Mesothelial cell of epicardium (in vitro differentiated cells): Measurements from ENCODE around the gene CEP76. TPM values are rescaled to one million over a fixed set of nuclear protein-coding genes. Genes with fewer than 3 reads are reported as not detected.
A peak's percentile ranks its signal among the peaks of the same experiment; 100 is the strongest.

Source experiments
- DNase-seq, 2 experiments: peaks; one replicate each; pipeline ENCODE4 v3.0.0; 2021; ENCODE audit warnings: low spot score in 2 of 2; ENCODE audit not compliant: unreplicated experiment in 2 of 2
- H3K27ac Mint-ChIP-seq: 2 replicates; pipeline ENCODE4 v1.8.0; 2021; ENCODE audit warnings: mixed read lengths
- H3K27me3 Mint-ChIP-seq: 2 replicates; pipeline ENCODE4 v1.8.0; 2021; ENCODE audit warnings: low read depth, mixed read lengths
- H3K36me3 Mint-ChIP-seq: 2 replicates; pipeline ENCODE4 v1.8.0; 2021; ENCODE audit warnings: mixed read lengths
- H3K4me1 Mint-ChIP-seq: 2 replicates; pipeline ENCODE4 v1.8.0; 2021; ENCODE audit warnings: mixed read lengths
- H3K4me3 Mint-ChIP-seq: 2 replicates; pipeline ENCODE4 v1.8.0; 2021; ENCODE audit warnings: mild to moderate bottlenecking, moderate library complexity, mixed read lengths
- H3K9me3 Mint-ChIP-seq: 2 replicates; pipeline ENCODE4 v1.8.0; 2021; ENCODE audit warnings: mixed read lengths
- CTCF ChIP-seq: fragments of 200-600 bp; sonication (generic); IDR thresholded peaks from one replicate; pipeline ENCODE4 v1.5.0; 2021; ENCODE audit warnings: antibody characterized with exemption; ENCODE audit not compliant: unreplicated experiment
- total RNA-seq: library from RNA; stranded (reverse); gene quantifications from 3 replicates; pipeline ENCODE4 v1.2.1, GENCODE V29; 2021

The CEP76 gene
- total RNA-seq, 1 donor from 2014 or later = 9.6 TPM

- Mint-ChIP-seq H3K4me1 (peaks cover 25% of the 10 kb centered on the region), H3K27ac (peak overlapping the region; percentile 54), H3K27me3 (peaks cover 5% of the 10 kb centered on the region), H3K36me3 (no peaks in the 10 kb centered on the region), H3K4me3 (peak overlapping the region; percentile 75), H3K9me3 (no peaks in the 10 kb centered on the region)
- peak in 1 of 2 experiments; percentile 51 for DNase-seq
- TF ChIP-seq CTCF = no peak
Measured at GRCh38 chr18:12658426-12659138, 43.9 kb downstream of the CEP76 start.

DNA sequence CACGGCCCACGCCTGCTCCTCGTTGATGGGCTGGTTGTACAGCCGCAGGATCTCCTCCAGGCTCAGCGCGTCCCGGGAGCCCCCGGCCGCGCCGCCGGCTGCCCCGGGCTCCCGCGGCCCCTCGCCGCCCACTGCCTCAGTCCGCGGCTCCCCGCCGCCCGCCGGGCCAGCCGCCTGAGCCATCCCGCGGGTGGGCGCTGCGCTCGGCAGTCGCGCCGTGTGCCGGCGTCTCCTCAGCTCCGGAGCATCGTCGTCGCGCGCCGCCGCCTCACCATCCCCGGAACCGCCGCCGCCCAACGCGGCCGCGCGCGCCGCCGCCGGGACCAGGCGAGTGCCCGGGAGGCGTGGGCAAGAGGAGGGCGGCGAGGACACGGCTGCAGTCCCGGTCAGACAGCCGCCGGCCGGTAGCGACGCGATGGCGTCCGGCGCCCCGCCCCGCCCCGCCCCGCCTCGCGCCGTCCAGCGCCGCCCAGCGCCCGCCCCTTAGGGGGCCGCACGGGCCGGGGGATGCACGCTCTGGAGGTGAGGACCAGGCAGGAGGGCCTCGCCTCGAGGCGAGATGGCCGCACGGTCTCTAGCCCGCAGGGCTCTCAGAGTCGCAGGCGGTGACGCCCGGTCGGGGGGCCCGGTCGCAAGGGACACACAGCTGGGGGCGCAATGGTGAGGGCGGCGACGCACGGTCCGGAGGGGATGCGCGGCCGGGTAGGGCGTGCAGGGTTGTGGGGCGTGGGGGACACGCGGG, 44.7 kb downstream of the CEP76 start, which contains the start of gene SPIRE1:
Gene SPIRE1 (minus strand): TSS at position 424 of the 742 bp plus-strand sequence. CDS start 241 bp downstream, at position 183.
- no peak for TF ChIP-seq CTCF
- peaks cover 28% of the 10 kb centered on the region for H3K4me1 Mint-ChIP-seq
- no peaks in the 10 kb centered on the region for H3K9me3 Mint-ChIP-seq
- DNase-seq = peak; percentile 34 to 56
- H3K27me3 Mint-ChIP-seq = peaks cover 5% of the 10 kb centered on the region
- peak within 1 kb of the TSS; percentile 75 for H3K4me3 Mint-ChIP-seq
- no peaks in the 10 kb centered on the region for H3K36me3 Mint-ChIP-seq
- H3K27ac Mint-ChIP-seq = peak within 1 kb of the TSS; percentile 54

GRCh38 chr18:12656938-12657683, 45.4 kb downstream of the CEP76 start:
- Mint-ChIP-seq H3K27ac (peak overlapping the region; percentile 80), H3K9me3 (no peaks in the 10 kb centered on the region)
- DNase-seq = peak; percentile 24 to 66

GRCh38 chr18:12656605-12656937, 46.0 kb downstream of the CEP76 start:
- Mint-ChIP-seq H3K27me3 (peaks cover 5% of the 10 kb centered on the region), H3K9me3 (no peaks in the 10 kb centered on the region), H3K27ac (peak overlapping the region; percentile 80), H3K4me1 (peaks cover 40% of the 10 kb centered on the region), H3K36me3 (no peaks in the 10 kb centered on the region), H3K4me3 (peak overlapping the region; percentile 68)
- no peak for TF ChIP-seq CTCF
- DNase-seq = no peak

More at GRCh38 chr18:12656938-12657683, 45.4 kb downstream of the CEP76 start:
- H3K4me3 Mint-ChIP-seq = peak overlapping the region; percentile 68
- H3K27me3 Mint-ChIP-seq = peaks cover 5% of the 10 kb centered on the region
- H3K4me1 Mint-ChIP-seq = peaks cover 34% of the 10 kb centered on the region
- H3K36me3 Mint-ChIP-seq = no peaks in the 10 kb centered on the region
- TF ChIP-seq CTCF = no peak

DNA sequence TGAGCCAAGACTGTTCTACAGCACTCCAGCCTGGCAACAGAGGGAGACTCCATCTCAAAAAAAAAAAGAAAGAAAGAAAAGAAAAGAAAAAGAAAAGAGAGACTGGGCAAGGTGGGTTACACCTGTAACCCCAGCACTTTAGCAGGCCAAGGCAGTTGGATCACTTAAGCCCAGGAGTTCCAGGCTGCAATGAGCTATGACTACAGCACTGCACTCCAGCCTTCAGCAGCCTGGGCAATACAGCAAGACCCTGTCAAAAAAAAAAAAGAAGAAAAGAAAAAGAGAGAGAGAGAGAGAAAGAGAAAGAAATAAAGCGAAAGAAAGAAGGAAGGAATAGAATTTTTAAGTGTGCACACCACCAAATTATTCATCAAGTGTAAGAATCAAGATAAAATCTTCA, 47.6 kb downstream of the CEP76 start:
- H3K27me3 Mint-ChIP-seq = peaks cover 5% of the 10 kb centered on the region
- no peak for TF ChIP-seq CTCF
- H3K36me3 Mint-ChIP-seq = no peaks in the 10 kb centered on the region
- DNase-seq = no peak
- no peaks in the 10 kb centered on the region for H3K9me3 Mint-ChIP-seq
- H3K4me1 Mint-ChIP-seq = peaks cover 39% of the 10 kb centered on the region
- H3K4me3 Mint-ChIP-seq = peak overlapping the region; percentile 32
- H3K27ac Mint-ChIP-seq = peak overlapping the region; percentile 41
